ENCODE measurements around the gene PSTPIP1.

The PSTPIP1 gene

GRCh38 chr15:76994971-76995945, at the start of gene PSTPIP1:
PSTPIP1 (plus strand) TSS chr15:76995126; CDS start chr15:76995574, 448 bp downstream.
- TF ChIP-seq CTCF (IDR thresholded peaks at IDR 0.05) = no peak
- Histone ChIP-seq H3K27ac (peak within 1 kb of the TSS; percentile 96), H3K9me3 (no peaks in the 10 kb centered on the region), H3K4me1 (ENCODE audit: control insufficient read depth in 1 of 2, insufficient read depth in 1 of 2, low read depth in 1 of 2, low read length in 1 of 2) (peaks cover 86 to 94% of the 10 kb centered on the region in 2 experiments), H3K4me3 (ENCODE audit: low read depth in 1 of 2, low read length in 1 of 2) (peak within 1 kb of the TSS; percentile 86 to 92), H3K27me3 (no peaks in the 10 kb centered on the region), H3K36me3 (peaks cover 29% of the 10 kb centered on the region)

- Histone ChIP-seq H3K4me3 (ENCODE audit: low read depth in 1 of 2, low read length in 1 of 2) (no peak overlapping the region), H3K36me3 (peaks cover 19% of the 10 kb centered on the region), H3K4me1 (ENCODE audit: control insufficient read depth in 1 of 2, insufficient read depth in 1 of 2, low read depth in 1 of 2, low read length in 1 of 2) (no peaks in the 10 kb centered on the region), H3K9me3 (no peaks in the 10 kb centered on the region), H3K27me3 (no peaks in the 10 kb centered on the region), H3K27ac (no peak overlapping the region)
- TF ChIP-seq CTCF (IDR thresholded peaks at IDR 0.05) = no peak
Measured at GRCh38 chr15:76945494-76946093, 49.3 kb upstream of the PSTPIP1 start.

- no peak overlapping the region for H3K4me3 ChIP-seq (ENCODE audit: low read depth in 1 of 2, low read length in 1 of 2)
- H3K4me1 ChIP-seq (ENCODE audit: control insufficient read depth in 1 of 2, insufficient read depth in 1 of 2, low read depth in 1 of 2, low read length in 1 of 2) = no peaks in the 10 kb centered on the region
- H3K9me3 ChIP-seq = no peaks in the 10 kb centered on the region
- H3K27me3 ChIP-seq = no peaks in the 10 kb centered on the region
- no peak overlapping the region for H3K27ac ChIP-seq
- peaks cover 26% of the 10 kb centered on the region for H3K36me3 ChIP-seq
- TF ChIP-seq CTCF (IDR thresholded peaks at IDR 0.05) = no peak
Measured at GRCh38 chr15:76947454-76947853, 47.5 kb upstream of the PSTPIP1 start.

GRCh38 chr15:76951220-76951619, 43.7 kb upstream of the PSTPIP1 start:
- H3K27ac ChIP-seq = no peak overlapping the region
- H3K9me3 ChIP-seq = no peaks in the 10 kb centered on the region
- peaks cover 14% of the 10 kb centered on the region for H3K36me3 ChIP-seq
- no peak for TF ChIP-seq CTCF (IDR thresholded peaks at IDR 0.05)
- no peaks in the 10 kb centered on the region for H3K4me1 ChIP-seq (ENCODE audit: control insufficient read depth in 1 of 2, insufficient read depth in 1 of 2, low read depth in 1 of 2, low read length in 1 of 2)
- H3K27me3 ChIP-seq = no peaks in the 10 kb centered on the region
- no peak overlapping the region for H3K4me3 ChIP-seq (ENCODE audit: low read depth in 1 of 2, low read length in 1 of 2)

- Histone ChIP-seq H3K9me3 (no peaks in the 10 kb centered on the region), H3K4me3 (ENCODE audit: low read depth in 1 of 2, low read length in 1 of 2) (no peak overlapping the region), H3K36me3 (peaks cover 8% of the 10 kb centered on the region), H3K4me1 (ENCODE audit: control insufficient read depth in 1 of 2, insufficient read depth in 1 of 2, low read depth in 1 of 2, low read length in 1 of 2) (no peaks in the 10 kb centered on the region), H3K27ac (no peak overlapping the region), H3K27me3 (no peaks in the 10 kb centered on the region)
- no peak for TF ChIP-seq CTCF (IDR thresholded peaks at IDR 0.05)
Measured at GRCh38 chr15:76953913-76954312, 41.0 kb upstream of the PSTPIP1 start.
